Parathyroid adenoma (tissue), 2 donors: ENCODE measurements around the gene RALGAPA2.

Experiments used
- H2AFZ ChIP-seq: fragments of 300-600 bp; sonication (generic); one replicate; pipeline ENCODE4 v1.7.0; 2017; ENCODE audit warnings: antibody characterized with exemption, mild to moderate bottlenecking
- H3K27ac ChIP-seq: fragments of 300-600 bp; sonication (generic); one replicate; pipeline ENCODE4 v1.7.0; 2017
- H3K27me3 ChIP-seq: fragments of 300-600 bp; sonication (generic); one replicate; pipeline ENCODE4 v1.7.0; 2017; ENCODE audit warnings: low read length; ENCODE audit not compliant: control insufficient read depth, insufficient read depth
- H3K36me3 ChIP-seq: fragments of 300-600 bp; sonication (generic); one replicate; pipeline ENCODE4 v1.7.0; 2017; ENCODE audit warnings: low read length; ENCODE audit not compliant: control insufficient read depth, insufficient read depth
- H3K4me1 ChIP-seq: fragments of 300-600 bp; sonication (generic); one replicate; pipeline ENCODE4 v1.7.0; 2017; ENCODE audit warnings: control low read depth
- H3K4me2 ChIP-seq: fragments of 300-600 bp; sonication (generic); one replicate; pipeline ENCODE4 v1.7.0; 2017; ENCODE audit warnings: low read length
- H3K4me3 ChIP-seq: fragments of 300-600 bp; sonication (generic); one replicate; pipeline ENCODE4 v1.7.0; 2017; ENCODE audit warnings: low read depth, low read length
- H3K79me2 ChIP-seq: fragments of 300-600 bp; sonication (generic); one replicate; pipeline ENCODE4 v1.7.0; 2017; ENCODE audit warnings: control low read depth
- H3K9ac ChIP-seq: fragments of 300-600 bp; sonication (generic); one replicate; pipeline ENCODE4 v1.7.0; 2017; ENCODE audit warnings: mild to moderate bottlenecking
- H3K9me3 ChIP-seq: fragments of 300-600 bp; sonication (generic); one replicate; pipeline ENCODE4 v1.7.0; 2017; ENCODE audit warnings: low read length; ENCODE audit not compliant: control insufficient read depth
- TF ChIP-seq, protein P1 (sequence below): fragments of 300-600 bp; sonication (generic); IDR thresholded peaks from one replicate; pipeline ENCODE4 v1.7.0; 2017; ENCODE audit warnings: antibody characterized with exemption, mild to moderate bottlenecking
- donor health status: primary hyperparathyroidism.

Gene RALGAPA2

DNA sequence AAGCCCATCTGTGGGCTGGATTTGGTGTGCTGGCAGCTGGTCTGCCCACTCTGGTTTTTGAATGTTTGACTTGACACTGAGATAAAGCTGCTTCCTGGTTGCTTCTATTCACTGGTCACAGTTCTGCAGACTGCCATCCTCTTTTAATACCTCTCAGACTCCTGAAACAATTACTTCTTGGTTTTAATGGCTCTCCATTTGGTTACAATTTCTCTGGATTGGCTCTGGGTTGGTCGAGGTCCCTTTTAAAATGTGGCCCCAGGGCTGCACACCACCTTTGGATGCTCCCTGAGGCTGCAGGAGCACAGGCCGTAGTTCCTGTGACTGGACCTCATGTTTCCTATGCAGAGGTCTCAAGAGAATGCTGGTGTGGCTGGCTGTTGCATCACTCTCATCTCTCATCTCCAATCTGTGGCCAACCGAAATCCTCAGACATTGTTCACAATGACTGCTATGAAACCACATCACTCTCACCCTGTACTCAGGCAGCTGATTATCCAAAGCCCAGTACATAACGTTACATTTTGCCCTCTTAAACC is 246.0 kb downstream of the RALGAPA2 start:
- H3K9ac ChIP-seq: no peak overlapping the region
- H3K27ac ChIP-seq: no peak overlapping the region
- no peaks in the 10 kb centered on the region for H3K79me2 ChIP-seq
- H3K9me3 ChIP-seq: no peaks in the 10 kb centered on the region
- H3K4me3 ChIP-seq: no peak overlapping the region
- no peak overlapping the region for H3K4me2 ChIP-seq
- H3K27me3 ChIP-seq: no peaks in the 10 kb centered on the region
- TF ChIP-seq, protein P1, sequence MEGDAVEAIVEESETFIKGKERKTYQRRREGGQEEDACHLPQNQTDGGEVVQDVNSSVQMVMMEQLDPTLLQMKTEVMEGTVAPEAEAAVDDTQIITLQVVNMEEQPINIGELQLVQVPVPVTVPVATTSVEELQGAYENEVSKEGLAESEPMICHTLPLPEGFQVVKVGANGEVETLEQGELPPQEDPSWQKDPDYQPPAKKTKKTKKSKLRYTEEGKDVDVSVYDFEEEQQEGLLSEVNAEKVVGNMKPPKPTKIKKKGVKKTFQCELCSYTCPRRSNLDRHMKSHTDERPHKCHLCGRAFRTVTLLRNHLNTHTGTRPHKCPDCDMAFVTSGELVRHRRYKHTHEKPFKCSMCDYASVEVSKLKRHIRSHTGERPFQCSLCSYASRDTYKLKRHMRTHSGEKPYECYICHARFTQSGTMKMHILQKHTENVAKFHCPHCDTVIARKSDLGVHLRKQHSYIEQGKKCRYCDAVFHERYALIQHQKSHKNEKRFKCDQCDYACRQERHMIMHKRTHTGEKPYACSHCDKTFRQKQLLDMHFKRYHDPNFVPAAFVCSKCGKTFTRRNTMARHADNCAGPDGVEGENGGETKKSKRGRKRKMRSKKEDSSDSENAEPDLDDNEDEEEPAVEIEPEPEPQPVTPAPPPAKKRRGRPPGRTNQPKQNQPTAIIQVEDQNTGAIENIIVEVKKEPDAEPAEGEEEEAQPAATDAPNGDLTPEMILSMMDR: no peak
- H3K36me3 ChIP-seq: no peaks in the 10 kb centered on the region
- H2AFZ ChIP-seq: no peak overlapping the region
- H3K4me1 ChIP-seq: no peaks in the 10 kb centered on the region

GRCh38 chr20:20465252-20465651 is 247.2 kb downstream of the RALGAPA2 start:
- H2AFZ ChIP-seq: no peak overlapping the region
- no peak overlapping the region for H3K4me2 ChIP-seq
- no peak overlapping the region for H3K9ac ChIP-seq
- H3K9me3 ChIP-seq: no peaks in the 10 kb centered on the region
- no peaks in the 10 kb centered on the region for H3K4me1 ChIP-seq
- no peaks in the 10 kb centered on the region for H3K27me3 ChIP-seq
- no peaks in the 10 kb centered on the region for H3K36me3 ChIP-seq
- H3K4me3 ChIP-seq: no peak overlapping the region
- no peaks in the 10 kb centered on the region for H3K79me2 ChIP-seq
- TF ChIP-seq, protein P1: no peak
- H3K27ac ChIP-seq: no peak overlapping the region

GRCh38 chr20:20463933-20464374 is 248.5 kb downstream of the RALGAPA2 start:
- no peaks in the 10 kb centered on the region for H3K27me3 ChIP-seq
- no peaks in the 10 kb centered on the region for H3K36me3 ChIP-seq
- H3K9ac ChIP-seq: no peak overlapping the region
- TF ChIP-seq, protein P1: no peak
- H2AFZ ChIP-seq: no peak overlapping the region
- H3K4me2 ChIP-seq: no peak overlapping the region
- no peak overlapping the region for H3K27ac ChIP-seq
- H3K4me3 ChIP-seq: no peak overlapping the region
- no peaks in the 10 kb centered on the region for H3K79me2 ChIP-seq
- H3K4me1 ChIP-seq: no peaks in the 10 kb centered on the region
- H3K9me3 ChIP-seq: no peaks in the 10 kb centered on the region

DNA sequence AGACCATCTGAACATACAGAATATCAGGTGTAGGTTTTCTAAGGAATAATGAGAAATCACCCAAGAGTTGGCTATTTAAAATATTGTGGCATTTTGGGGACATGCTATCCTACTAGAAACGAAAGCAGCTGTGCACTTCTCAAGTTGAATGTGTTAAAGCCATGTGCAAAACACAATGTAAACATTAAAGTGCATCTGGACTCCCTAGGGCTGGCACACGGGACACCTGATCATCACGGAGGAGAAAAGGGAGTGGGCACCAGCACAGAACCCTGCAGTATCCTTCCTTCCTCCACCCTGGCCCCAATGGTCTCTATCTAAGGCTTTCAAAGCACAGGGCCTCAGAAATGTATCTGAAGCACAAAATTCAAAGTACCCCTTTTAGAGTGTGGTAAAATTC is 250.3 kb downstream of the RALGAPA2 start:
- TF ChIP-seq, protein P1: no peak
- Histone ChIP-seq H3K9me3 (no peaks in the 10 kb centered on the region), H3K4me2 (no peak overlapping the region), H3K79me2 (no peaks in the 10 kb centered on the region), H3K27me3 (no peaks in the 10 kb centered on the region), H2AFZ (no peak overlapping the region), H3K9ac (no peak overlapping the region), H3K4me1 (no peaks in the 10 kb centered on the region), H3K4me3 (no peak overlapping the region), H3K27ac (no peak overlapping the region), H3K36me3 (no peaks in the 10 kb centered on the region)

GRCh38 chr20:20461551-20461950 is 250.9 kb downstream of the RALGAPA2 start:
- Histone ChIP-seq H3K79me2 (no peaks in the 10 kb centered on the region), H3K4me1 (no peaks in the 10 kb centered on the region), H3K9me3 (no peaks in the 10 kb centered on the region), H2AFZ (no peak overlapping the region), H3K27me3 (no peaks in the 10 kb centered on the region), H3K27ac (no peak overlapping the region), H3K4me2 (no peak overlapping the region), H3K4me3 (no peak overlapping the region), H3K9ac (no peak overlapping the region), H3K36me3 (no peaks in the 10 kb centered on the region)
- TF ChIP-seq, protein P1: no peak
